ENCODE measurements around the gene LMNTD2. TPM values are rescaled to one million over a fixed set of nuclear protein-coding genes. Genes with fewer than 3 reads are reported as not detected.

LMNTD2 gene
- total RNA-seq, 1 experiment from 2014 or later, result 4.0 TPM

GRCh38 chr11:553083-553987 lies 7.2 kb downstream of the LMNTD2 start (continued):
- TF ChIP-seq FOXP4 (CRISPR knock-in tag; IDR thresholded peaks at IDR 0.05) (no peak), KAT7 (CRISPR knock-in tag; IDR thresholded peaks at IDR 0.05; ENCODE audit: borderline replicate concordance) (no peak), TP53 (CRISPR knock-in tag; IDR thresholded peaks at IDR 0.05) (no peak)

GRCh38 chr11:551596-551995 lies 8.9 kb downstream of the LMNTD2 start:
- Mint-ChIP-seq H3K9me3 (no peaks in the 10 kb centered on the region), H3K36me3 (no peaks in the 10 kb centered on the region), H3K4me3 (no peak overlapping the region), H3K4me1 (peaks cover 3% of the 10 kb centered on the region; the same call in 1 of the 2 replicates), H3K27me3 (ENCODE audit: low read depth) (peaks cover 7% of the 10 kb centered on the region), H3K27ac (no peak overlapping the region)
- ChIA-PET CTCF (interaction anchor here (0.7 to 1.1 kb wide), 3 partner anchors 24 to 204 kb away, joined by 3 to 4 read pairs (median 3); no protein-coding TSS in a partner anchor), POLR2A (no interaction called here)
- TF ChIP-seq ZNF121 (CRISPR knock-in tag; IDR thresholded peaks at IDR 0.05) (no peak), ZBTB21 (CRISPR knock-in tag; IDR thresholded peaks at IDR 0.05; ENCODE audit: borderline replicate concordance) (no peak), PREB (CRISPR knock-in tag; IDR thresholded peaks at IDR 0.05; ENCODE audit: borderline replicate concordance) (no peak), USF1 (CRISPR knock-in tag; IDR thresholded peaks at IDR 0.05) (no peak), ESRRA (CRISPR knock-in tag; IDR thresholded peaks at IDR 0.05; ENCODE audit: borderline replicate concordance) (no peak), HMGA2 (CRISPR knock-in tag; IDR thresholded peaks at IDR 0.05) (no peak), NR1H2 (CRISPR knock-in tag; IDR thresholded peaks at IDR 0.05) (no peak), USF2 (CRISPR knock-in tag; IDR thresholded peaks at IDR 0.05) (no peak), TCF7 (CRISPR knock-in tag; IDR thresholded peaks at IDR 0.05; ENCODE audit: low read depth) (no peak)
- no peak for ATAC-seq
- no peak for DNase-seq (ENCODE audit: low spot score)

GRCh38 chr11:551131-551530 lies 9.4 kb downstream of the LMNTD2 start:
- ChIA-PET CTCF (interaction anchor here (0.7 to 1.1 kb wide), 3 partner anchors 25 to 205 kb away, joined by 3 to 4 read pairs (median 3); no protein-coding TSS in a partner anchor), POLR2A (no interaction called here)
- ATAC-seq (no peak), DNase-seq (ENCODE audit: low spot score) (no peak)
- no peak overlapping the region for H3K27ac Mint-ChIP-seq
- no peaks in the 10 kb centered on the region for H3K9me3 Mint-ChIP-seq
- TF ChIP-seq ZNF232 (CRISPR knock-in tag; IDR thresholded peaks at IDR 0.05), result no peak
- no peaks in the 10 kb centered on the region for H3K36me3 Mint-ChIP-seq
- H3K27me3 Mint-ChIP-seq (ENCODE audit: low read depth), result peaks cover 3% of the 10 kb centered on the region
- no peak overlapping the region for H3K4me3 Mint-ChIP-seq
- no peaks in the 10 kb centered on the region for H3K4me1 Mint-ChIP-seq

GRCh38 chr11:550746-551085 lies 9.8 kb downstream of the LMNTD2 start:
- H3K27ac Mint-ChIP-seq, result no peak overlapping the region
- DNase-seq (ENCODE audit: low spot score) (no peak), ATAC-seq (no peak)
- ChIA-PET POLR2A (no interaction called here), CTCF (interaction anchor here (0.7 to 1.1 kb wide), 3 partner anchors 25 to 205 kb away, joined by 3 to 4 read pairs (median 3); no protein-coding TSS in a partner anchor)
- H3K27me3 Mint-ChIP-seq (ENCODE audit: low read depth), result peaks cover under 1% of the 10 kb centered on the region; the same call in 1 of the 2 replicates
- H3K9me3 Mint-ChIP-seq, result no peaks in the 10 kb centered on the region
- no peaks in the 10 kb centered on the region for H3K4me1 Mint-ChIP-seq
- no peaks in the 10 kb centered on the region for H3K36me3 Mint-ChIP-seq
- no peak overlapping the region for H3K4me3 Mint-ChIP-seq
- TF ChIP-seq ZNF396 (CRISPR knock-in tag; IDR thresholded peaks at IDR 0.05; ENCODE audit: borderline replicate concordance) (no peak), FOXJ3 (CRISPR knock-in tag; IDR thresholded peaks at IDR 0.05; ENCODE audit: borderline replicate concordance) (no peak), OVOL2 (CRISPR knock-in tag; IDR thresholded peaks at IDR 0.05; ENCODE audit: borderline replicate concordance) (no peak), ZBTB21 (CRISPR knock-in tag; IDR thresholded peaks at IDR 0.05; ENCODE audit: borderline replicate concordance) (no peak), ZNF317 (CRISPR knock-in tag; IDR thresholded peaks at IDR 0.05; ENCODE audit: borderline replicate concordance, low read depth) (no peak), MYBL2 (CRISPR knock-in tag; IDR thresholded peaks at IDR 0.05) (no peak), ZMAT4 (CRISPR knock-in tag; IDR thresholded peaks at IDR 0.05) (no peak), CBFB (CRISPR knock-in tag; IDR thresholded peaks at IDR 0.05; ENCODE audit: low read depth) (no peak), PREB (CRISPR knock-in tag; IDR thresholded peaks at IDR 0.05; ENCODE audit: borderline replicate concordance) (no peak), MAX (CRISPR knock-in tag; IDR thresholded peaks at IDR 0.05) (no peak), IRF2 (CRISPR knock-in tag; IDR thresholded peaks at IDR 0.05; ENCODE audit: borderline replicate concordance, low read depth) (no peak), GTF2I (CRISPR knock-in tag; conservative IDR thresholded peaks at IDR 0.05) (no peak)

Data from WTC11 (cell line).